GM12878 (cell line): ENCODE results near the gene ITGB5.

Source experiments
- EGR1 ChIP-seq, 2 experiments: IDR thresholded peaks; 1 replicate in 1 of 2; 2 replicates in 1 of 2; pipeline ENCODE4 v1.6.1; 2011 to 2012; ENCODE audit warnings: low read depth in 2 of 2, low read length in 2 of 2, borderline replicate concordance in 1 of 2, mild to moderate bottlenecking in 1 of 2, moderate library complexity in 1 of 2
- EZH2 ChIP-seq: IDR thresholded peaks from 2 replicates; pipeline ENCODE4 v1.6.1; 2012; ENCODE audit warnings: low read depth, mild to moderate bottlenecking, control low read depth, inconsistent platforms, low read length, borderline replicate concordance; ENCODE audit not compliant: control insufficient read depth
- JUND ChIP-seq: IDR thresholded peaks from 2 replicates; pipeline ENCODE4 v1.6.1; 2012; ENCODE audit warnings: low read depth, mild to moderate bottlenecking, low read length, improper control_type of control experiment, moderate library complexity
- MXI1 ChIP-seq: fragments of 150-350 bp; IDR thresholded peaks from 2 replicates; pipeline ENCODE4 v1.6.1; 2011; ENCODE audit warnings: low read depth, mild to moderate bottlenecking, inconsistent platforms, low read length, improper control_type of control experiment
- SIX5 ChIP-seq: IDR thresholded peaks from 2 replicates; pipeline ENCODE4 v1.6.1; 2011; ENCODE audit warnings: mild to moderate bottlenecking, low read depth, low read length, moderate library complexity; ENCODE audit not compliant: severe bottlenecking
- TF ChIP-seq, protein P1 (sequence below): fragments of 450-650 bp; formaldehyde crosslinking; IDR thresholded peaks from 2 replicates; pipeline ENCODE4 v1.4.0; 2020; ENCODE audit warnings: mild to moderate bottlenecking, moderate library complexity
- TF ChIP-seq, protein P2 (sequence below): fragments of 450-650 bp; IDR thresholded peaks from 2 replicates; pipeline ENCODE4 v1.6.1; 2016; ENCODE audit warnings: mild to moderate bottlenecking
- TF ChIP-seq, protein P3 (sequence below): IDR thresholded peaks from 2 replicates; pipeline ENCODE4 v1.6.1; 2011; ENCODE audit warnings: mild to moderate bottlenecking, low read depth, low read length, moderate library complexity; ENCODE audit not compliant: insufficient replicate concordance

DNA sequence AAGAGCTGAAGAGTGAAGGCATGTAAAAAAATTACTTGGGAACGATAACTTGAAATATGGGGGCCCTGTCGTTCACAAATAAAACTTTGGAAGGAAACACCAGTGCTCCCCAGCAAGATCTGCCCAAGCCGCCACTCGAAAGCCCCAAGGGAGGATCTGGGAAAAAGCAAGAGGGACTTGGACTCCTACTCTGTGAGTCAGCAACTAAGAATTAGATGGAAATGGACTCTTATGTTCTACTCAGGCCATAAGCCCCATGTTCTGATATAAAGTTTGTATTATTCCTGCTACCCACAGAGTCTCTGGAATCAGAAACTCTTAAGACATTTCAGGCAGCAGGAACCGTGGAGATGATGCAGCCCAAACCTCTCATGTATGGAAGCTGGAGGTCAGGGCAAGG, 75.7 kb downstream of the ITGB5 start:
- TF ChIP-seq SIX5: no peak
- TF ChIP-seq, protein P1, sequence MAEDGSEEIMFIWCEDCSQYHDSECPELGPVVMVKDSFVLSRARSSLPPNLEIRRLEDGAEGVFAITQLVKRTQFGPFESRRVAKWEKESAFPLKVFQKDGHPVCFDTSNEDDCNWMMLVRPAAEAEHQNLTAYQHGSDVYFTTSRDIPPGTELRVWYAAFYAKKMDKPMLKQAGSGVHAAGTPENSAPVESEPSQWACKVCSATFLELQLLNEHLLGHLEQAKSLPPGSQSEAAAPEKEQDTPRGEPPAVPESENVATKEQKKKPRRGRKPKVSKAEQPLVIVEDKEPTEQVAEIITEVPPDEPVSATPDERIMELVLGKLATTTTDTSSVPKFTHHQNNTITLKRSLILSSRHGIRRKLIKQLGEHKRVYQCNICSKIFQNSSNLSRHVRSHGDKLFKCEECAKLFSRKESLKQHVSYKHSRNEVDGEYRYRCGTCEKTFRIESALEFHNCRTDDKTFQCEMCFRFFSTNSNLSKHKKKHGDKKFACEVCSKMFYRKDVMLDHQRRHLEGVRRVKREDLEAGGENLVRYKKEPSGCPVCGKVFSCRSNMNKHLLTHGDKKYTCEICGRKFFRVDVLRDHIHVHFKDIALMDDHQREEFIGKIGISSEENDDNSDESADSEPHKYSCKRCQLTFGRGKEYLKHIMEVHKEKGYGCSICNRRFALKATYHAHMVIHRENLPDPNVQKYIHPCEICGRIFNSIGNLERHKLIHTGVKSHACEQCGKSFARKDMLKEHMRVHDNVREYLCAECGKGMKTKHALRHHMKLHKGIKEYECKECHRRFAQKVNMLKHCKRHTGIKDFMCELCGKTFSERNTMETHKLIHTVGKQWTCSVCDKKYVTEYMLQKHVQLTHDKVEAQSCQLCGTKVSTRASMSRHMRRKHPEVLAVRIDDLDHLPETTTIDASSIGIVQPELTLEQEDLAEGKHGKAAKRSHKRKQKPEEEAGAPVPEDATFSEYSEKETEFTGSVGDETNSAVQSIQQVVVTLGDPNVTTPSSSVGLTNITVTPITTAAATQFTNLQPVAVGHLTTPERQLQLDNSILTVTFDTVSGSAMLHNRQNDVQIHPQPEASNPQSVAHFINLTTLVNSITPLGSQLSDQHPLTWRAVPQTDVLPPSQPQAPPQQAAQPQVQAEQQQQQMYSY (CRISPR knock-in tag): no peak
- TF ChIP-seq, protein P2, sequence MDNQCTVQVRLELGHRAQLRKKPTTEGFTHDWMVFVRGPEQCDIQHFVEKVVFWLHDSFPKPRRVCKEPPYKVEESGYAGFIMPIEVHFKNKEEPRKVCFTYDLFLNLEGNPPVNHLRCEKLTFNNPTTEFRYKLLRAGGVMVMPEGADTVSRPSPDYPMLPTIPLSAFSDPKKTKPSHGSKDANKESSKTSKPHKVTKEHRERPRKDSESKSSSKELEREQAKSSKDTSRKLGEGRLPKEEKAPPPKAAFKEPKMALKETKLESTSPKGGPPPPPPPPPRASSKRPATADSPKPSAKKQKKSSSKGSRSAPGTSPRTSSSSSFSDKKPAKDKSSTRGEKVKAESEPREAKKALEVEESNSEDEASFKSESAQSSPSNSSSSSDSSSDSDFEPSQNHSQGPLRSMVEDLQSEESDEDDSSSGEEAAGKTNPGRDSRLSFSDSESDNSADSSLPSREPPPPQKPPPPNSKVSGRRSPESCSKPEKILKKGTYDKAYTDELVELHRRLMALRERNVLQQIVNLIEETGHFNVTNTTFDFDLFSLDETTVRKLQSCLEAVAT: no peak
- TF ChIP-seq EZH2: no peak
- TF ChIP-seq EGR1 (IDR thresholded peaks at IDR 0.05; ENCODE audit: borderline replicate concordance in 1 of 2, low read depth in 2 of 2, low read length in 2 of 2): no peak
- no peak for TF ChIP-seq JUND
- no peak for TF ChIP-seq MXI1
- TF ChIP-seq, protein P3, sequence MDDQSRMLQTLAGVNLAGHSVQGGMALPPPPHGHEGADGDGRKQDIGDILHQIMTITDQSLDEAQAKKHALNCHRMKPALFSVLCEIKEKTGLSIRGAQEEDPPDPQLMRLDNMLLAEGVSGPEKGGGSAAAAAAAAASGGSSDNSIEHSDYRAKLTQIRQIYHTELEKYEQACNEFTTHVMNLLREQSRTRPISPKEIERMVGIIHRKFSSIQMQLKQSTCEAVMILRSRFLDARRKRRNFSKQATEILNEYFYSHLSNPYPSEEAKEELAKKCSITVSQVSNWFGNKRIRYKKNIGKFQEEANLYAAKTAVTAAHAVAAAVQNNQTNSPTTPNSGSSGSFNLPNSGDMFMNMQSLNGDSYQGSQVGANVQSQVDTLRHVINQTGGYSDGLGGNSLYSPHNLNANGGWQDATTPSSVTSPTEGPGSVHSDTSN: no peak
